Nephron progenitor cell (in vitro differentiated cells): ENCODE measurements around the gene GID8.
A peak's percentile ranks its signal among the peaks of the same experiment; 100 is the strongest.

Source experiments
- DNase-seq: peaks from one replicate; pipeline ENCODE4 v3.0.0; 2021
- H3K27ac Mint-ChIP-seq: 2 replicates; pipeline ENCODE4 v1.8.0; 2021; ENCODE audit warnings: mild to moderate bottlenecking, moderate library complexity, mixed read lengths
- H3K27me3 Mint-ChIP-seq: 2 replicates; pipeline ENCODE4 v1.8.0; 2021; ENCODE audit warnings: mild to moderate bottlenecking, low read depth, mixed read lengths; ENCODE audit not compliant: poor library complexity
- H3K36me3 Mint-ChIP-seq: 2 replicates; pipeline ENCODE4 v1.8.0; 2021; ENCODE audit warnings: low read depth, mixed read lengths
- H3K4me1 Mint-ChIP-seq: 2 replicates; pipeline ENCODE4 v1.8.0; 2021; ENCODE audit warnings: mixed read lengths
- H3K4me3 Mint-ChIP-seq: 2 replicates; pipeline ENCODE4 v1.8.0; 2021; ENCODE audit warnings: mild to moderate bottlenecking, moderate library complexity, mixed read lengths
- H3K9me3 Mint-ChIP-seq: 2 replicates; pipeline ENCODE4 v1.8.0; 2021; ENCODE audit warnings: mild to moderate bottlenecking, moderate library complexity, mixed read lengths
- TF ChIP-seq, protein P1 (sequence below): fragments of 200-600 bp; sonication (generic); IDR thresholded peaks from 2 replicates; pipeline ENCODE4 v1.5.0; 2021; ENCODE audit warnings: antibody characterized with exemption

GID8 gene

DNA sequence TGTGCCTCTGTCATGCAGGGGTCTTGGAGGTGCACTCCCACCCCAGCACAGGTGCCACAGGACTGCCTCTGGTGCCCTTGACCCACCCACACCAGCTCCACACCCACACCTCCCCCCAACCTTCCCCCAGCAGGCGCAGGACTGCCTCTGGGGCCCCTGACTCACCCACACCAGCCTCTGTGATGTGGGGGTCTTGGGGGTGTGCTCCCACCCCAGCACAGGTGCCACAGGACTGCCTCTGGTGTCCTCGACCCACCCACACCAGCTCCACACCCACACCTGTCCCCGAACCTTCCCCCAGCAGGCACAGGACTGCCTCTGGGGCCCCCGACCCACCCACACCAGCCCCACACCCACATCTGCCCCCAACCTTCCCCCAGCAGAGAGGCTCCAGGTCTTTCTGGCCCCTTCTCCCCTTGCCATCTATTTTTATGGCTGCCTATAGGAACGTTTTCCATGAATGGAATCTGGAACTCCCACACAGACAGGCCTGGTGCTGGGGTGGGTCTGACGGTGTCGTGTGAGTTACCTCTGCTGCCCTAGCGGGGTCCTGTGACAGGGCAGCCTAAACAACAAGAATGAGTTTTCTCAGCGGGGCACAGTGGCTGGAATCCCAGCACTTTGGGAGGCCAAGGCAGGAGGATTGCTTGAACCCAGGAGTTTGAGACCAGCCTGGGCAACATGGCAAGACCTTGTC lies 38.0 kb downstream of the GID8 start:
- no peaks in the 10 kb centered on the region for H3K36me3 Mint-ChIP-seq
- no peaks in the 10 kb centered on the region for H3K9me3 Mint-ChIP-seq
- DNase-seq: no peak
- H3K4me3 Mint-ChIP-seq: peak overlapping the region; percentile 10
- H3K4me1 Mint-ChIP-seq: peaks cover 64% of the 10 kb centered on the region
- no peak overlapping the region for H3K27ac Mint-ChIP-seq
- peaks cover 58% of the 10 kb centered on the region for H3K27me3 Mint-ChIP-seq
- TF ChIP-seq, protein P1, sequence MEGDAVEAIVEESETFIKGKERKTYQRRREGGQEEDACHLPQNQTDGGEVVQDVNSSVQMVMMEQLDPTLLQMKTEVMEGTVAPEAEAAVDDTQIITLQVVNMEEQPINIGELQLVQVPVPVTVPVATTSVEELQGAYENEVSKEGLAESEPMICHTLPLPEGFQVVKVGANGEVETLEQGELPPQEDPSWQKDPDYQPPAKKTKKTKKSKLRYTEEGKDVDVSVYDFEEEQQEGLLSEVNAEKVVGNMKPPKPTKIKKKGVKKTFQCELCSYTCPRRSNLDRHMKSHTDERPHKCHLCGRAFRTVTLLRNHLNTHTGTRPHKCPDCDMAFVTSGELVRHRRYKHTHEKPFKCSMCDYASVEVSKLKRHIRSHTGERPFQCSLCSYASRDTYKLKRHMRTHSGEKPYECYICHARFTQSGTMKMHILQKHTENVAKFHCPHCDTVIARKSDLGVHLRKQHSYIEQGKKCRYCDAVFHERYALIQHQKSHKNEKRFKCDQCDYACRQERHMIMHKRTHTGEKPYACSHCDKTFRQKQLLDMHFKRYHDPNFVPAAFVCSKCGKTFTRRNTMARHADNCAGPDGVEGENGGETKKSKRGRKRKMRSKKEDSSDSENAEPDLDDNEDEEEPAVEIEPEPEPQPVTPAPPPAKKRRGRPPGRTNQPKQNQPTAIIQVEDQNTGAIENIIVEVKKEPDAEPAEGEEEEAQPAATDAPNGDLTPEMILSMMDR: no peak

GRCh38 chr20:62976886-62977285 lies 38.9 kb downstream of the GID8 start:
- H3K4me1 Mint-ChIP-seq: peaks cover 62% of the 10 kb centered on the region
- H3K27me3 Mint-ChIP-seq: peaks cover 53% of the 10 kb centered on the region
- H3K4me3 Mint-ChIP-seq: no peak overlapping the region
- TF ChIP-seq, protein P1: no peak
- no peaks in the 10 kb centered on the region for H3K9me3 Mint-ChIP-seq
- H3K36me3 Mint-ChIP-seq: no peaks in the 10 kb centered on the region
- no peak overlapping the region for H3K27ac Mint-ChIP-seq
- no peak for DNase-seq

- TF ChIP-seq, protein P1: no peak
- H3K4me3 Mint-ChIP-seq: no peak overlapping the region
- no peak overlapping the region for H3K27ac Mint-ChIP-seq
- no peaks in the 10 kb centered on the region for H3K36me3 Mint-ChIP-seq
- H3K4me1 Mint-ChIP-seq: peaks cover 62% of the 10 kb centered on the region
- DNase-seq: no peak
- no peaks in the 10 kb centered on the region for H3K9me3 Mint-ChIP-seq
- peaks cover 47% of the 10 kb centered on the region for H3K27me3 Mint-ChIP-seq
Measured at GRCh38 chr20:62977613-62978560, 39.9 kb downstream of the GID8 start.

- Mint-ChIP-seq H3K9me3 (no peaks in the 10 kb centered on the region), H3K36me3 (no peaks in the 10 kb centered on the region), H3K27me3 (peaks cover 47% of the 10 kb centered on the region), H3K4me1 (peaks cover 67% of the 10 kb centered on the region), H3K27ac (no peak overlapping the region), H3K4me3 (no peak overlapping the region)
- peak; percentile 50 for DNase-seq
- TF ChIP-seq, protein P1: no peak
Measured at GRCh38 chr20:62978561-62978943, 40.6 kb downstream of the GID8 start.

GRCh38 chr20:62979310-62979709 lies 41.4 kb downstream of the GID8 start:
- peaks cover 71% of the 10 kb centered on the region for H3K4me1 Mint-ChIP-seq
- no peak overlapping the region for H3K4me3 Mint-ChIP-seq
- no peak overlapping the region for H3K27ac Mint-ChIP-seq
- no peaks in the 10 kb centered on the region for H3K36me3 Mint-ChIP-seq
- peaks cover 44% of the 10 kb centered on the region for H3K27me3 Mint-ChIP-seq
- DNase-seq: no peak
- H3K9me3 Mint-ChIP-seq: no peaks in the 10 kb centered on the region
- TF ChIP-seq, protein P1: no peak
